Measurements from ENCODE around the gene NDUFAF7.
"Not testable (repeated sequence)": the region's sequence is repeated elsewhere in the genome, so short reads cannot be mapped to it uniquely, and the experiment has no call there.

NDUFAF7 gene

DNA sequence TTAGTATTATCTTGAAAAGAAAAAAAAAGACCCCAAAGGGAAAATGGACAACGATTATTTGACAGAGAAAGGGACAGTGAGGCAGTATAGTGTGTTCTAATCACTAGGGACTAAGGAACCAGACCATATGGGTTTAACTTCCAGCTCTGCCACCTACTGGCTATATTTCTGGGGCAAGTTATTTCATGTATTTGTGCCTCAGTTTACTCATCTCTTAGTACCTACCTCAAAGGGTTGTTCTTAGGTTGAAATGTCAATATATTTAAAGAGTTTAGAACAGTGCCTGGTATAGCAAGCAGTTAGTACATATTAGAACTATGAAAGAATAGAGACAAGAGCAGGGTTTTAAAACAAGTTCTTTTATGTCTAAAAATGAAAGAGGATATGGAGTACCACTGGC is 50.5 kb downstream of the NDUFAF7 start:
- no peak for DNase-seq

DNA sequence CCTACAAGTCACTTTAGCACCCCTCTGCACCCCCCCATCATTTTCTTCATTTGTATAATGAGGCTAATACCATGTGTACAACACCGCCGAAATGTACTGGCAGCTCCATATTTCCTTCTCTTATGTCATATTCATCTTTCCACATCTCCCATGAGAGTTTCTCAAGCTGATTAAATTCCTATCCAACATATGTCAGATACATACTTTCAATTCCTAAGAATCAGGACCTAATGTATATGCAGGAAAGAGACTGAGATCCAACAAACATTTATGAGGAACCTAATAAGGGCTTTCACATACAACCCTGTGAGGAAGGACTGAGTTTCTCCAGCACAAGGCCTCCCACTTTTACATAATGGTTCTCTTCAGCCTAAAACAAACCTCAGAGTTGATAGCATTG is 51.3 kb downstream of the NDUFAF7 start:
- no peak for DNase-seq

DNA sequence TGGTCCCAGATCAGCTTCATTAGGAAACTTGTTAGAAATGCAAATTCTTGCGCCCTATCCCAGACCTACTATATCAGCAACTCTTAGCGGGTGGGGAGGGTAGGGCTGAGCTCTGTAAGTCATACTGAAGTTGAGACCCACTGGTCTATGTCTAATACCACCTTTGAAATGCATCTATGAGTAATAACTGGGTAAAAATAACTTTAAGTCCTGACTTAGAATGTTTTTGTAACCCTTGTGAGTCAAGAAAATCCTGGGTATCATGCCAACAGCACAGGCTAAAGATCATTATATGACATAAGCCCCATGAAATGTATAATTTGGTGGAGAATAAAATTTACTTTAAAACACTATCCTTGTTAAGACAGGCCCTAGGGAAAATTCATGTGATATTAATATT is 51.7 kb downstream of the NDUFAF7 start:
- no peak for DNase-seq

DNA sequence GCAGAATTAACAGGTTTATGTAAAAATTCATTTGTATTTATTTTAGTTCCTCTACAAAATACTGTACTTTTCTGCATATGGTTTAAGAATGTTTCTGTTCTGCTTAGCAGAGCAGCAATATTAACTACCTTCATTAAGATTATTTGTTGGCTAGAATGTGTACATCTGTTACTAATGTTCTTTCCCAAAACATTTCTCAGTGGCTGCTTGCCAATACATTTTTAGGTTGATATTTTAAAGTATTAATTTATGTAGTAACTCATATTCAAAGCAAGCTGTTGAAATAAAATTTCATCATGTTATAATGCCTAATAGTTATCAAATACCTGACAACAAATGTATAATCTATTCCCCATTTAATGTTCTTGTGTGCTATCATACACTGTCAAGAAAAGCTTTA is 52.9 kb downstream of the NDUFAF7 start:
- DNase-seq, result no peak

DNA sequence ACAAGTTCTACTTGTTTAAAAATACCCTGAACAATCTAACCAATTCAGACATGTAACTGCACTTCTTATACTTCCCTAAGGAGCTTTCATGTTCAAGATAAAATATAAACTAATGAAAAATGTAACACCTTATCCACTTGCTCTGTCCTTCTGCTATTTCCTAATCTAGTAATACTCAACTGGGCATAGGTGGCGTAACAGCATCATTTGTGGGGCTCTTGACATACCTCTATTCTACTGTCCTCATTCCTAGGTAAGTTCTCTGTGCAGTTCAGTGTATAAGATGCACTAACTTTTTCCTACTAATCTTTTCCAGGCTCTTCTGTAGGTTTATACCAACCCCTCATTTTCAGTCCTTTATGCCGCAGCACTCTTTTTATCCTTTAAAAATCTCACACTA is 56.5 kb downstream of the NDUFAF7 start:
- DNase-seq, result no peak

DNA sequence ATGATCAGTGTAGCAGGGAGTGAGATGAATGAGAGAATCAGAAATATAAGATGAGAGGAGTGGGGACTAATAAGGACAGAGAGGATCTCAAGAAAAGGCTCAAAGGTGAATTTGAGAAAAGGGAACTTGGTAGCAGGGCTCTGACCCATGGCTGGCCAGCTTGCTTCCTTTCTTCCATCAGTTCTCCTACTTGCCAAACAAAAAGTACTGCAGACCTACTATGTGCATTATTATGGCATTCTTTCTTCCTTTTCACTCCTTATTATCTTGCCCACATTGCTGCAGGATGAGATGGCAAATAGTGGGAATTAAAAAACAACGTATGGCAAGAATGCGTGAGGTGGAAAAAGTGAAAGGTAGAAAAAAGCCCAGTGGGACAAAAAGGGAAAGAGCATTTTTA is 60.2 kb downstream of the NDUFAF7 start:
- no peak for DNase-seq

DNA sequence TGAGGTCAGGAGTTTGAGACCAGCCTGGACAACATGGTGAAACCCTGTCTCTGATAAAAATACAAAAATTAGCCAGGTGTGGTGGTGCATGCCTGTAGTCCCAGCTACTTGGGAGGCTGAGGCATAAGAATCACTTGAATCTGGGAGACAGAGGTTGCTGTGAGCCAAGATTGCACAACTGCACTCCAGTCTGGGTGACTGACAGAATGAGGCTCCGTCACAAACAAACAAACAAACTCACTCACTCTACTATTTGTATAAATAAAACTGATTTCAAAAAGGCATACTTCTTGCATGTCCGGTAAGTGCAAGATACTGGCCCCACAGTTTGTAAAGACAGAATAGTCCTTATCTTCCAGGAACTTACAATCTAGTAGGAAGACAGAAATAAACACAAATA is 63.4 kb downstream of the NDUFAF7 start:
- not testable (repeated sequence) for DNase-seq

DNA sequence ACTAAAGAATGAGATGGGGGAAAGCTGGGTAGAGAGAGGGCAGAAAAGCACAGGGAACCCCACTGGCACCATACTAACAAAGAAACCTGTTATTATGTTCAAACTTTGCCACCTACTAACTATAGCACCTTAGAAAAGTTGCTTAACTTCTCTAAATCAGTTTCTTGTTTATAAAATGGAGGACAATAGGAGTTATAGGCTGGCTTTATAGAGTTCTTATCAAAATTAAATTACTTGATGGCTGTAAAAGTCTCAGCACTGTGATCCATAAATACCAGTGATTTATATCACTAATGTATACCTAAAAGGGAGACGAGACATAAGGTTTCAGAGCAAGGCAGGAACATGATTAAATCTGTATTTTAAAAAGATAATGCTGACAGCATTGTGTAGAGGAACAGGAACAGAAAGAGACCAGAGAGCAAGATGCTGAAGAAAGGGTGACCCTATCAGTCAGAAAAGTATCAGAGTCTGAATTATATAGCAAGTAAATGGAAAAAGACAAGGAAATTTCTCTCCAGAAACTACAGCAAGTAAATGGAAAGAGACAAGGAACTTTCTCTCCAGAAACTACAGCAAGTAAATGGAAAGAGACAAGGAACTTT is 64.1 kb downstream of the NDUFAF7 start:
- DNase-seq, result no peak

DNA sequence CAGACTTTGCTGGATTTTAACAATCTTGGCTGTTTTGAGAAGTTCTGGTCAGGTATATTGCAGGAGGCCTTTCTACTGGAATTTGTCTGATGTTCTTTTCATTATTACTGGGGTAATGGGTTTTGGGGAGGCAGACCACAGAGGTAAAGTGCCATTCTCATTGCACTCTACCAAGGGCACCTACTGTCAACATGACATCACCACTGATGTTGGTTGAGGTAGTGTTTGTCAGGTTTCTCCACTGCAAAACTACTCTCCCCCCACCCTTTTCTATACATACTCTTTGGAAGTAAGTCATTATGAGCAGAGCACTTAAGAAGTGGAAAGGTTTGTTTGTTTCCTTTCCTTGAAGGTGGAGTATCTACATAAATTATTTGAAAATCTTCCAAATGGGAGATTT is 66.2 kb downstream of the NDUFAF7 start:
- no peak for DNase-seq
